Aorta (tissue), 5 donors: ENCODE measurements around the gene STT3A. TPM values are rescaled to one million over a fixed set of nuclear protein-coding genes. Genes with fewer than 3 reads are reported as not detected.

ENCODE experiments used
- ATAC-seq: fragments of 200-7000 bp; cut with Tn5 transposase; one replicate; pipeline ENCODE4 v1.9.1; 2022; ENCODE audit warnings: moderate library complexity; ENCODE audit not compliant: low FRiP score
- DNase-seq, 2 donors: peaks; one replicate each; pipeline ENCODE4 v3.0.0-alpha.2; 2020
- H3K27ac ChIP-seq, 2 donors: one replicate each; pipeline ENCODE4 v1.5.1; 2013; ENCODE audit warnings: low read length in 2 of 2, mild to moderate bottlenecking in 2 of 2, moderate library complexity in 2 of 2, control low read depth in 1 of 2, inconsistent platforms in 1 of 2, low read depth in 1 of 2
- H3K27me3 ChIP-seq, 2 donors: one replicate each; pipeline ENCODE4 v1.6.1; 2013; ENCODE audit warnings: control low read depth in 1 of 2, low read length in 1 of 2, mild to moderate bottlenecking in 1 of 2, moderate library complexity in 1 of 2; ENCODE audit not compliant: insufficient read depth in 2 of 2, control insufficient read depth in 1 of 2
- H3K36me3 ChIP-seq, 2 donors: one replicate each; pipeline ENCODE4 v1.6.1; 2013; ENCODE audit warnings: control low read depth in 1 of 2, low read length in 1 of 2, mild to moderate bottlenecking in 1 of 2; ENCODE audit not compliant: insufficient read depth in 2 of 2, control insufficient read depth in 1 of 2
- H3K4me1 ChIP-seq, 2 donors: one replicate each; pipeline ENCODE4 v1.6.1; 2013; ENCODE audit warnings: low read length in 2 of 2, control low read depth in 1 of 2, mild to moderate bottlenecking in 1 of 2, moderate library complexity in 1 of 2; ENCODE audit not compliant: insufficient read depth in 2 of 2, control insufficient read depth in 1 of 2
- H3K4me3 ChIP-seq, 2 donors: one replicate each; pipeline ENCODE4 v1.5.1; 2013; ENCODE audit warnings: low read length in 2 of 2, control low read depth in 1 of 2, mild to moderate bottlenecking in 1 of 2
- H3K9me3 ChIP-seq: one replicate; pipeline ENCODE4 v1.6.1; 2013; ENCODE audit warnings: mild to moderate bottlenecking, low read length; ENCODE audit not compliant: control insufficient read depth
- WGBS, 2 donors: extraction: QIAGEN DNeasy Blood & Tissue Kit; methylation state at CpG; one replicate each; pipeline ENCODE4 v1.1.7; 2013; 5-methylcytosine and 5-hydroxymethylcytosine counted together
- intact Hi-C, 2 donors: fragments of 100-400 bp; cut with DNase I; formaldehyde crosslinking; loops; one replicate each; pipeline versions ENCODE4 v1.14.2 to v1.15.0; 2022
- polyA plus RNA-seq, 2 donors: library from polyadenylated mRNA; stranded (reverse); fragments of 200-250 nt; gene quantifications; one replicate each; pipeline ENCODE4 v1.2.3, GENCODE V29; 2013
- total RNA-seq, 2 donors: library from RNA; stranded (reverse); fragmentation: NEBNext Ultra II Directional; extraction: Animal tissue kit (Norgen Biotek cat#: 25700); gene quantifications; one replicate each; pipeline ENCODE4 v1.2.1, GENCODE V29; 2021
- donor health status: healthy with polysubstance abuse.
- donor health status: Bipolar disorder and iron deficiency.
- donor health status: DM: no; HTN: no; CAD: no.
- donor health status: DM: no; HTN: no; CAD: no.
- donor health status: DM: yes; HTN: yes; CAD: no.

The STT3A gene
- total and polyA plus RNA-seq, 4 donors = 19.8 to 112 (median 83.2) TPM

- H3K4me3 ChIP-seq = no peak overlapping the region
- WGBS, 2 donors = 90 to 94% methylated on average over 2 of the region's 2 CpGs
- H3K27me3 ChIP-seq = no peaks in the 10 kb centered on the region
- no peak for ATAC-seq
- H3K36me3 ChIP-seq = no peaks in the 10 kb centered on the region
- H3K4me1 ChIP-seq = no peaks in the 10 kb centered on the region
- intact Hi-C loops = no loop called here
- H3K9me3 ChIP-seq = no peaks in the 10 kb centered on the region
- H3K27ac ChIP-seq = no peak overlapping the region
- DNase-seq = no peak
These were observed 70.0 kb downstream of the STT3A start for GRCh38 chr11:125662689-125663088.

- Histone ChIP-seq H3K9me3 (no peaks in the 10 kb centered on the region), H3K27me3 (no peaks in the 10 kb centered on the region), H3K36me3 (no peaks in the 10 kb centered on the region), H3K4me3 (no peak overlapping the region), H3K27ac (no peak overlapping the region), H3K4me1 (no peaks in the 10 kb centered on the region)
- intact Hi-C loops = no loop called here
- DNase-seq (no peak), ATAC-seq (no peak)
- WGBS, 2 donors = 96 to 97% methylated on average over 1 to 3 of the region's 3 CpGs
These were observed 71.3 kb downstream of the STT3A start for GRCh38 chr11:125663910-125664309.

- no peak overlapping the region for H3K27ac ChIP-seq
- DNase-seq (no peak), ATAC-seq (no peak)
- intact Hi-C loops = no loop called here
- no peaks in the 10 kb centered on the region for H3K27me3 ChIP-seq
- 95 to 98% methylated on average over 2 of the region's 2 CpGs for WGBS, 2 donors
- no peaks in the 10 kb centered on the region for H3K36me3 ChIP-seq
- H3K4me3 ChIP-seq = no peak overlapping the region
- no peaks in the 10 kb centered on the region for H3K9me3 ChIP-seq
- H3K4me1 ChIP-seq = no peaks in the 10 kb centered on the region
These were observed 74.5 kb downstream of the STT3A start for GRCh38 chr11:125667151-125667550.

- Histone ChIP-seq H3K27me3 (no peaks in the 10 kb centered on the region), H3K9me3 (no peaks in the 10 kb centered on the region), H3K4me3 (no peak overlapping the region), H3K36me3 (no peaks in the 10 kb centered on the region), H3K27ac (no peak overlapping the region), H3K4me1 (no peaks in the 10 kb centered on the region)
- intact Hi-C loops = no loop called here
- ATAC-seq (no peak), DNase-seq (no peak)
- 92 to 95% methylated on average over 1 of the region's 1 CpG for WGBS, 2 donors
These were observed 77.5 kb downstream of the STT3A start for GRCh38 chr11:125670172-125670571.

GRCh38 chr11:125671561-125671960, 78.9 kb downstream of the STT3A start:
- WGBS, 2 donors = 86 to 94% methylated on average over 2 of the region's 2 CpGs
- DNase-seq (no peak), ATAC-seq (no peak)
- H3K4me1 ChIP-seq = no peaks in the 10 kb centered on the region
- intact Hi-C loops = no loop called here
- H3K4me3 ChIP-seq = no peak overlapping the region
- no peaks in the 10 kb centered on the region for H3K9me3 ChIP-seq
- no peaks in the 10 kb centered on the region for H3K27me3 ChIP-seq
- no peak overlapping the region for H3K27ac ChIP-seq
- no peaks in the 10 kb centered on the region for H3K36me3 ChIP-seq

Other genes with a start within 250 kb of the STT3A start
- 10 to 100 TPM; 54.9 to 77.6 TPM for gene FEZ1, start 96.6 kb upstream of the STT3A start, total RNA-seq
- 10 to 100 TPM; 87.5 to 99.2 TPM for gene FEZ1, start 96.6 kb upstream of the STT3A start, polyA plus RNA-seq
- 10 to 100 TPM; 47.1 to 50.1 TPM for gene EI24, start 23.4 kb upstream of the STT3A start, total RNA-seq
- 10 to 100 TPM; 55.4 to 59.7 TPM for gene EI24, start 23.4 kb upstream of the STT3A start, polyA plus RNA-seq
- gene CHEK1, start 32.3 kb downstream of the STT3A start, total RNA-seq = 1 to 10 TPM; 4.3 to 6.2 TPM
- 1 to 10 TPM; 2.1 to 2.7 TPM for gene CHEK1, start 32.3 kb downstream of the STT3A start, polyA plus RNA-seq
- gene ACRV1, start 88.0 kb downstream of the STT3A start, total RNA-seq = not detected
- not detected for gene ACRV1, start 88.0 kb downstream of the STT3A start, polyA plus RNA-seq
- not detected for gene PATE1, start 153.4 kb downstream of the STT3A start, total RNA-seq
- gene PATE1, start 153.4 kb downstream of the STT3A start, polyA plus RNA-seq = not detected
- not detected for gene PATE2, start 186.0 kb downstream of the STT3A start, total RNA-seq
- gene PATE2, start 186.0 kb downstream of the STT3A start, polyA plus RNA-seq = not detected
- not detected for gene PATE3, start 195.3 kb downstream of the STT3A start, total RNA-seq
- gene PATE3, start 195.3 kb downstream of the STT3A start, polyA plus RNA-seq = not detected
- not detected for gene PATE4, start 240.5 kb downstream of the STT3A start, total RNA-seq
- under 1 TPM in 1 of 2 donors, not detected in 1; 0.50 TPM for gene PATE4, start 240.5 kb downstream of the STT3A start, polyA plus RNA-seq